HepG2 (cell line): ENCODE results near the gene XRCC5. TPM values are rescaled to one million over a fixed set of nuclear protein-coding genes. Genes with fewer than 3 reads are reported as not detected.

Source experiments
- ATF7 ChIP-seq, 2 experiments: fragments of 450-650 bp in 1 of 2; sonication (generic) in 1 of 2; formaldehyde crosslinking in 1 of 2; IDR thresholded peaks; 2 replicates each; pipeline versions ENCODE4 v1.4.0 to v1.6.1; 2016 to 2020; ENCODE audit warnings: antibody characterized with exemption in 1 of 2, mild to moderate bottlenecking in 1 of 2, missing genetic modification reagents in 1 of 2
- EED ChIP-seq: sonication (generic); formaldehyde crosslinking; IDR thresholded peaks from 2 replicates; pipeline ENCODE4 v1.5.0; 2020; ENCODE audit warnings: mild to moderate bottlenecking, missing genetic modification reagents
- FOSL2 ChIP-seq: sonication (generic); formaldehyde crosslinking; IDR thresholded peaks from 2 replicates; pipeline ENCODE4 v1.4.0; 2020; ENCODE audit warnings: missing genetic modification reagents
- FOXP4 ChIP-seq: sonication (generic); formaldehyde crosslinking; IDR thresholded peaks from 2 replicates; pipeline ENCODE4 v1.4.0; 2020; ENCODE audit warnings: missing genetic modification reagents
- HIC2 ChIP-seq: sonication (generic); formaldehyde crosslinking; IDR thresholded peaks from 2 replicates; pipeline ENCODE4 v1.9.0; 2022; ENCODE audit warnings: low read depth, missing genetic modification reagents
- MAZ ChIP-seq, 2 experiments: sonication (generic) in 1 of 2; formaldehyde crosslinking in 1 of 2; IDR thresholded peaks; 2 replicates each; pipeline versions ENCODE4 v1.5.0 to v1.6.1; 2012 to 2020; ENCODE audit warnings: low read depth in 2 of 2, mild to moderate bottlenecking in 2 of 2, borderline replicate concordance in 1 of 2, improper control_type of control experiment in 1 of 2, low read length in 1 of 2, missing genetic modification reagents in 1 of 2, moderate library complexity in 1 of 2
- MIER2 ChIP-seq: IDR thresholded peaks from 2 replicates; pipeline ENCODE4 v1.6.1; 2016; ENCODE audit warnings: missing biosample characterization, missing genetic modification reagents
- MIER3 ChIP-seq: IDR thresholded peaks from 2 replicates; pipeline ENCODE4 v1.6.1; 2016; ENCODE audit warnings: missing compliant biosample characterization, borderline replicate concordance
- MLXIP ChIP-seq: sonication (generic); formaldehyde crosslinking; IDR thresholded peaks from 2 replicates; pipeline ENCODE4 v1.9.0; 2021; ENCODE audit warnings: missing genetic modification reagents, borderline replicate concordance
- NCOR1 ChIP-seq: fragments of 200-600 bp; sonication (generic); IDR thresholded peaks from 2 replicates; pipeline ENCODE4 v1.7.0; 2017; ENCODE audit warnings: antibody characterized with exemption, low read length, borderline replicate concordance
- SMAD9 ChIP-seq: sonication (generic); formaldehyde crosslinking; IDR thresholded peaks from 2 replicates; pipeline ENCODE4 v1.5.1; 2020; ENCODE audit warnings: mild to moderate bottlenecking, missing genetic modification reagents
- TCF12 ChIP-seq, 2 experiments: fragments of 450-650 bp in 1 of 2; sonication (generic) in 1 of 2; formaldehyde crosslinking in 1 of 2; IDR thresholded peaks; 2 replicates each; pipeline versions ENCODE4 v1.6.1 to v1.8.0; 2017 to 2022; ENCODE audit warnings: antibody characterized with exemption in 1 of 2, mild to moderate bottlenecking in 1 of 2, missing genetic modification reagents in 1 of 2, moderate library complexity in 1 of 2
- ZNF264 ChIP-seq: sonication (generic); formaldehyde crosslinking; IDR thresholded peaks from 2 replicates; pipeline ENCODE4 v1.4.0; 2020; ENCODE audit warnings: missing genetic modification reagents
- ZNF33B ChIP-seq: sonication (generic); formaldehyde crosslinking; IDR thresholded peaks from 2 replicates; pipeline ENCODE4 v1.5.1; 2020; ENCODE audit warnings: mild to moderate bottlenecking, missing genetic modification reagents
- ZNF414 ChIP-seq: sonication (generic); formaldehyde crosslinking; IDR thresholded peaks from 2 replicates; pipeline ENCODE4 v1.5.0; 2020; ENCODE audit warnings: missing genetic modification reagents
- ZNF546 ChIP-seq: sonication (generic); formaldehyde crosslinking; conservative IDR thresholded peaks from 2 replicates; pipeline ENCODE4 v1.8.1; 2023; ENCODE audit warnings: mild to moderate bottlenecking, missing genetic modification reagents
- ZNF652 ChIP-seq: IDR thresholded peaks from 2 replicates; pipeline ENCODE4 v1.6.1; 2016; ENCODE audit warnings: low read depth, borderline replicate concordance
- ZNF777 ChIP-seq: sonication (generic); formaldehyde crosslinking; IDR thresholded peaks from 2 replicates; pipeline ENCODE4 v1.4.0; 2020; ENCODE audit warnings: missing genetic modification reagents
- ZNF788 ChIP-seq: sonication (generic); formaldehyde crosslinking; IDR thresholded peaks from 2 replicates; pipeline ENCODE4 v1.5.0; 2020; ENCODE audit warnings: mild to moderate bottlenecking, missing genetic modification reagents, borderline replicate concordance
- polyA plus RNA-seq, 8 experiments: library from polyadenylated mRNA; depleted of rRNA in 3 of 8; stranded (reverse) in 7 of 8; unstranded in 1 of 8; fragments of >200 nt; fragmentation: Illumina TruSeq in 4 of 8; extraction: Trizol in 4 of 8; gene quantifications; 2 replicates each; pipeline versions ENCODE4 v1.2.1 to v1.2.3, GENCODE V29; 2011 to 2016; ENCODE audit warnings: low read depth in 4 of 8, missing spikeins in 1 of 8, mixed read lengths in 1 of 8; ENCODE audit not compliant: insufficient read depth in 1 of 8
- total RNA-seq, 5 experiments: library from RNA; depleted of rRNA; stranded (reverse); fragments of >200 nt; fragmentation: Illumina TruSeq; extraction: Trizol; gene quantifications; 2 replicates each; pipeline ENCODE4 v1.2.3, GENCODE V29; 2016; ENCODE audit warnings: low read depth in 1 of 5

The XRCC5 gene
- total and polyA plus RNA-seq, 2 of the 13 experiments (the other 11 are each of a cell fraction or from before 2014, with no cell fraction given): 264 to 454 TPM

- TF ChIP-seq MAZ (IDR thresholded peaks at IDR 0.05; ENCODE audit: borderline replicate concordance, low read depth, low read length) (no peak), MAZ (CRISPR knock-in tag; IDR thresholded peaks at IDR 0.05; ENCODE audit: low read depth) (no peak), TCF12 (IDR thresholded peaks at IDR 0.05) (no peak), TCF12 (CRISPR knock-in tag; IDR thresholded peaks at IDR 0.05) (no peak), FOXP4 (CRISPR knock-in tag) (no peak; the same call in 1 of the 2 replicates), EED (CRISPR knock-in tag) (no peak), SMAD9 (CRISPR knock-in tag) (no peak), ZNF777 (no peak), HIC2 (CRISPR knock-in tag) (no peak), ATF7 (IDR thresholded peaks at IDR 0.05) (no peak), ATF7 (CRISPR knock-in tag; IDR thresholded peaks at IDR 0.05) (no peak), ZNF33B (no peak), MLXIP (CRISPR knock-in tag) (no peak), ZNF652 (CRISPR knock-in tag) (no peak), ZNF414 (no peak), NCOR1 (0 out of 2 replicates have a peak, but pooled peaks have one; percentile 18), ZNF264 (CRISPR knock-in tag) (0 out of 2 replicates have a peak, but pooled peaks have one; percentile 36), MIER2 (0 out of 2 replicates have a peak, but pooled peaks have one; percentile 41), ZNF788 (CRISPR knock-in tag) (peak; percentile 29; the same call in 1 of the 2 replicates), FOSL2 (CRISPR knock-in tag) (peak; percentile 8; the same call in 1 of the 2 replicates), ZNF546 (CRISPR knock-in tag) (no peak), MIER3 (CRISPR knock-in tag) (no peak)
Observed at GRCh38 chr2:216083464-216084281, 25.5 kb upstream of the XRCC5 start (continued).
